Activated CD4-positive, alpha-beta T cell treated with anti-CD3 and anti-CD28 coated beads, Interleukin-2, amount 50 U/mL, for 4 hours (primary cell): ENCODE data around the gene ZYG11B.
A peak's percentile ranks its signal among the peaks of the same experiment; 100 is the strongest.
"Not testable (repeated sequence)": the region's sequence is repeated elsewhere in the genome, so short reads cannot be mapped to it uniquely, and the experiment has no call there.

Experiments
- DNase-seq, 2 experiments: peaks; one replicate each; pipeline ENCODE4 v3.0.0-alpha.2; 2020

Gene ZYG11B

DNA sequence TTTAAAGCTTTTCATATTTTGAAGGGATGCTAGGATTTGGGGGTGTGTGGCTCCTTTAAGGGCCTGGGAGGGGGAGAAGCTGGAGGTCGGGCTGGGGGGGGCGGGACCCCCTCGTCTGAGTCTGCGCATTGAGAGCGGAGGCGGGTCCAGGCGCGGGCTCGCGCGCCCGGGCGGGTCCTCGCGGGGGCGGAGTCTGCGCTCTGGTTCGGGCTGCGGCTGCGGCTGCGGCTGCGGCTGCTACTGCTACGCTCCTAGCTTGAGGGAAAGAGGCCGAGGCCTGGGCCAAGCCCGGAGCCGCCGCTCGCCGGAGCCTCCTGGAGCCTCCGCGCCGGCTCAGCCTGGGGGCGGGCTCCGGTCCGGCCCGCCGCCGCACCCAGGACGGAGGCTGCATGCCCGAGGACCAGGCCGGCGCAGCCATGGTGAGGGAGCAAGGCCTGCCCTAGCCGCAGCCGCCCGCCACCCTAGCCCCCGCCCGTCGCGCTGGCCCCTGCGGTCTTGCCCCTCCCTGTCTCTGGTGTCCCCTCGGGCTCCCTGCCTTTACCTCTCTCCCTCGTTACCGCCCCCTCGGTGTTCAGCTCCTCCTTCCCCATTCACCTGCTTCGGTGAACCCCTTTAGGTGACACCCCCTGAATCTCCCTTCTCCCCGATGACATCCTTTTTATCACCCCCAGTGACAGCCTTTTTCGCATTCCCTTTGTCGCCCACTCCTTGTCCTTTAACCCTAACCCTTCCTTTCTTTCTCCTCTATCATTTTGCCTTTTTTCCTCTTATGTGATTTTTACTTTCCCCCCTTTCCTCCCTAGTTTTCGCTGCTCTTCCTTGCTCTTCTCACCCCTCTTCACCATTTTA is at the start of gene ZYG11B:
ZYG11B (plus strand) TSS at position 189 of the 849 bp plus-strand sequence; CDS start at position 390, 201 bp downstream.
- peak; percentile 89 to 91 for DNase-seq

DNA sequence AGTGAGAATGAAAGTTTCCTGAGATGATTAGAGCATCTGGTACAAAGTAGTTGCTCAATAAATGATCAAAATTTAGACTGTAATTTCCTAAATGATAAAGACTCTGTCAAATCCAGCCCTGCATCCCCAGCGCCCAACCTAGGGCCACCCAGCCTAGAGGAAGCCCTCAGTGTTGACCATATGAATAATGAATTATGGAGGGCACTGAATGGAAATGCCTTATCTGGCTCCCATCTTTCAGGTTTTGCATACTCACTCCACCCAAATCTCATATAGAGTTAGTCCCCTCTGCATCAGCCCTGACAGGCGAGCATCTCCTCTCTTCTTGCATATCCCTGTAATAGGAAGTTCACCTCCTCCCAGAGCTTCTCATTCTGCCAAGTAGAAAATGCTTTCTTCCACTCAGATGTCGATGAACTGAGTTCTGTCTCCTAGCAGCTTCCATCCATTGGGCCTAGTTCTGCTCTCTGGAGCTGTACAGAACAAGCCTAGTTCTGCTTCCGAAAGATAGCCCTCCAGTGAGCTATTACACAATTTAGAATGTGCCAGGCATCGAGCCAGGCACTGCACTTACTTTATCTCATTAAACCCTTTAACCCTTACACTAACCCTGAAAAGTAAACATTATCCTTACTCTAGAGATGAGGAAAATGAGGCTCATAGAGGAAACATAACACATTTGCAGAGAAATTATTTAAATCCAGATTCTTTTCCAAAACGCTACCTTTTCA is 49.0 kb upstream of the ZYG11B start:
- DNase-seq: no peak

DNA sequence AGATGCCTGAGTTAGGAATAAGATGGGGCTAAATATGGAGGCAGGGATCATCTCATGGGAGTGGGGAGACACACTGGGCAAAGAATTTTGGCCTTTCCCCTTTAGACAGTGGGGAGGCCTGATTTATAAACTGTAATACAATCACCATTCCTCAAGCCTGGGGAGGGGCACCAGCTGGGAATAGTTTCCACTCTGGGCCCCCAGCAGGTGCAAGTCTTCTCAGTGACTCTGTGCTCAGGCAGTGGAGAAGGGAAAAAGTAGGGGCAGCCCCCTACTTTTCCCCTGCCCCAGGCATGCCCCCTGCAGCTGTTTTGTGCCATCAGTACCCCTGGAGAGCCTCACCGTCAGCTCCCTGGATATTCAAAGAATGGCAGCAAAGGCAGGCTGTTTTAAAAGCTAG is 47.2 kb upstream of the ZYG11B start:
- DNase-seq: no peak

DNA sequence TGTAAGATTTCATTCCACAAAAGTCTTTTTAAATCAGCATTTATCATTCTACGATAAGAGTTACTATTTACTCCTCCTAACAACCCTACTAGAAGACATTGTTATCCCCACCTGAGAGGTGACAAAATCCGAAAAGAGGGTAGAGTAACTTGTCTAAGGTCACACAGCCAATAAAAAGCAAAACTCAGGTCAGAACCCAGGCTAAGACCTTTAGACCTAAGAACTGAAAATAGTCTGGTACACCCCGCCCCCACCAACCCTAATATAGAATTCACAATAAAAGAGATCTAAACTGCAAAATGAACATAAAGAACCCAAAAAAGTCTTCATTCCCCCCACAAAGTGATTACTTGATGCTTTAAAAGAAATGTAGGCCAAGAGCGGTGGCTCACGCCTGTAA is 46.8 kb upstream of the ZYG11B start:
- DNase-seq: no peak

- no peak for DNase-seq
Measured at GRCh38 chr1:52680353-52680752, 45.9 kb upstream of the ZYG11B start.

- DNase-seq: no peak
Measured at GRCh38 chr1:52681136-52681535, 45.1 kb upstream of the ZYG11B start.

- DNase-seq: no peak
Measured at GRCh38 chr1:52683367-52683940, 42.8 kb upstream of the ZYG11B start.

GRCh38 chr1:52684545-52684944 is 41.7 kb upstream of the ZYG11B start:
- DNase-seq: no peak

DNA sequence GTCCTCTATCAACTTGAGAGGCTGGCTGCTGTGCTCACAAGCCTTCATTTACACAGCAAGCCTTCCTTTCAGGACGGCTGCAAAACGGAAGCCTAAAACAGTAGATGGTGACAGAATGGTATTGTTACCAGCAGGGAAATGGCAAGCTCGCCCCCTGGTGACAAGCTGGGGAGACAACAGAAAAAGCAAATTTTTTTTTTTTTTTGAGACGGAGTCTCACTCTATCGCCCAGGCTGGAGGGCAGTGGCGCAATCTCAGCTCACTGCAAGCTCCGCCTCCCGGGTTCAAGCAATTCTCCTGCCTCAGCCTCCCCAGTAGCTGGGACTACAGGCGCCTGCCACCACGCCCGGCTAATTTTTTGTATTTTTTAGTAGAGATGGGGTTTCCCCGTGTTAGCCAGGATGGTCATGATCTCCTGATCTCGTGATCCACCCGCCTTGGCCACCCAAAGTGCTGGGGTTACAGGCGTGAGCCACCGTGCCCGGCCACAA is 39.9 kb upstream of the ZYG11B start:
- DNase-seq: peak; percentile 69 to 73

DNA sequence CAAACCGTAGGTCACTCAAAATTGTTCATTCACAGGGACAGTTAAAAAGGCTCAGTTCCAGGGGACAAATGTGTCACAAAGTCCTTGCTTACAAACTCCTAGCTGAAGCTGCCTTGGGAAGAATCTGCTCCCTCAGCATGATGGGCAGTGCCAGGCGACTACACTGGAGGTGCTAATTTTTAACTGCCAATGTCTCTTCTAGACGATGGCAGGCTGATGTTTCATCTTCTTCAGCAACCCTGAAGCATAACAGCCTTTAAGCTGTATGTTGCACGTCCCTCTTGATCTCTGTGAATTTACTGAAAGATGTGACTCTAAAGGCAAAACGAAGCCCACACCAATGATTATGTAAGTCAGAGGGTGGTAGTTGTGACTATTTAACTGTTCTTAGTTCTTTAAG is 39.4 kb upstream of the ZYG11B start:
- no peak for DNase-seq

GRCh38 chr1:52691821-52692220 is 34.4 kb upstream of the ZYG11B start:
- no peak for DNase-seq

- DNase-seq: no peak
Measured at GRCh38 chr1:52692697-52693096, 33.6 kb upstream of the ZYG11B start.

- not testable (repeated sequence) for DNase-seq
Measured at GRCh38 chr1:52693351-52693750, 32.9 kb upstream of the ZYG11B start.

- no peak for DNase-seq
Measured at GRCh38 chr1:52693843-52694242, 32.4 kb upstream of the ZYG11B start.

GRCh38 chr1:52695627-52696026 is 30.6 kb upstream of the ZYG11B start:
- no peak for DNase-seq

DNA sequence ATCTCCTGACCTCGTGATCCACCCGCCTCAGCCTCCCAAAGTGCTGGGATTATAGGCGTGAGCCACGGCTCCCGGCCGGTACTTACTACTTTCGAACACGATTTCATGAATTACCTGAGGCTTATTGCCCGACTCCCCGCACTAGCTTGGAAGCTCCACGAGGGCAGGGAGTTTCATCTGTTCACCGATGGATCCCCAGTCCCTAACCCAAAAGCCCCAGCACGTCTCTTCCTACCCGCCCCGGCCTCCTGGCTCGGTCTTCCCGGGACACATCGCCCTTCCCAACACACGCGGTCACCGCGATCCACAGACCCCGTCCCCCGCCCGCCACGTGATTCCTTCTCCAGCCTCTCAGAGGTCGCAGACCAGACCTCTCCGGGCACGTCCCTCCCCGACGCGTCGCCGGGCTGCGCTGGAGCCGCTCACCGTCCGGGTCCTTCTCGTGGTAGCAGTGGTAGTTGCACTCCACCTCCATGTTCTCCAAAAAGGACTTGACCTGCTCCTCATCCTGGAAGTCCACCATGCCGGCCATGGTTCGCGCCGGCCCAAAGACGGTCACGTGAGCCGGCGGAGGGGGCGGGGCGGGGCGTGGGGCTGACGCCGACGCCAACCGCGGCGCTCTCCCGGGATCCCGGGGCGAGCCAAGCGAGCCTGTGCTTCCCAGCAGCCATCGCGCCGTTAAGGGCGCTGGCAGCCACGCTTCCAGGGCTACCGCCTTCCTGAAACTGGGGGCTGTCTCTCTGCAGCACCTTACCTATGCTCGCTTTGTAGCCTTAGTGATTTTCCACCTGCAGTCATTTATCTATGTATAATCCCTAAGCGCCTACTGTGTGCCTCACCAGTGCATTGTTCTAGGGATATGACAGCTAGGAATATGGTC is 28.2 kb upstream of the ZYG11B start, which contains the start of gene COA7:
COA7 (minus strand) TSS at position 553 of the 880 bp plus-strand sequence; CDS start at position 532, 21 bp downstream.
- DNase-seq: peak; percentile 18 to 27

DNA sequence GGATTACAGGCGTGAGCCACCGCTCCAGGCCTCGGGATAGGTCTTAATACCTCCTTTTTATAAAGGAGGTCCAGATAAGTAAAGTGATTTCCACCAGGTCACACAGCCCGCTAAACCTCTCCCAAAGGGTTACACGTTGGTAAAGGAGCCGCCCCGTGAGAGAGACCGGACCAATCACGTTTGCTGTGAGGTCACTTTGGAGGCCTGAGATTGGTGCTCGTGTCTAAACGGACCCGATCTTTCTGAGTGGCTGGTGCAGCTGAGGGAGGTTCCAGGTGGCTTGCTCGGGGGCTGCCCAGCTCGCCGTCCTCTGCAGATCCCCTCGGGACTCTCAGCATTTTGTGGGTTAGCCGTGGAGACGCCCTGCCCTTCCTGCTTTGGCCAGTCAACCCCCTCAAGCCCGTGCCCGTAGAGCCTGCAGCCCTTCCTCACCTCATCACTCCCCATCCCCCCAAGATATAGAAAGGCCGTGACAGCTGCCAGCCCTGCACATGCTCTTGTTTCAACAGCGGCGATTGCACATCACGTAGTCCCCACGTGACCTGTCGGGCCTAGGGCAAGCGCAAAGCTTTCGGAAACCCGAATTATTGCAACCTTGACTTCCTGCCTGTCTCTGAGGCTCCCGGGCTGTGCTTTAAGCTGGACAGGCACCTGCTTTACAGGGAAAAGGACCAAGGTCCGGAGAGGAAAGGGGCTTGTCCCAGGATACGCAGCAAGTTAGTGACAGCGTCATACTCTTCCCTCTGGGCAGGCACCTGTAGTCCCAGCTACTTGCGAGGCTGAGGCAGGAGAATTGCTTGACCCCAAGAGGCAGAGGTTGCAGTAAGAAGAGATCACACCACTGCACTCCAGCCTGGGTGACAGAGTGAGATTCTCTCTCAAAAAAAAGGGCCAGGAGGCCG is 23.1 kb upstream of the ZYG11B start:
- DNase-seq: peak; percentile 69 to 72

GRCh38 chr1:52706136-52706670 is 20.1 kb upstream of the ZYG11B start:
- no peak for DNase-seq

DNA sequence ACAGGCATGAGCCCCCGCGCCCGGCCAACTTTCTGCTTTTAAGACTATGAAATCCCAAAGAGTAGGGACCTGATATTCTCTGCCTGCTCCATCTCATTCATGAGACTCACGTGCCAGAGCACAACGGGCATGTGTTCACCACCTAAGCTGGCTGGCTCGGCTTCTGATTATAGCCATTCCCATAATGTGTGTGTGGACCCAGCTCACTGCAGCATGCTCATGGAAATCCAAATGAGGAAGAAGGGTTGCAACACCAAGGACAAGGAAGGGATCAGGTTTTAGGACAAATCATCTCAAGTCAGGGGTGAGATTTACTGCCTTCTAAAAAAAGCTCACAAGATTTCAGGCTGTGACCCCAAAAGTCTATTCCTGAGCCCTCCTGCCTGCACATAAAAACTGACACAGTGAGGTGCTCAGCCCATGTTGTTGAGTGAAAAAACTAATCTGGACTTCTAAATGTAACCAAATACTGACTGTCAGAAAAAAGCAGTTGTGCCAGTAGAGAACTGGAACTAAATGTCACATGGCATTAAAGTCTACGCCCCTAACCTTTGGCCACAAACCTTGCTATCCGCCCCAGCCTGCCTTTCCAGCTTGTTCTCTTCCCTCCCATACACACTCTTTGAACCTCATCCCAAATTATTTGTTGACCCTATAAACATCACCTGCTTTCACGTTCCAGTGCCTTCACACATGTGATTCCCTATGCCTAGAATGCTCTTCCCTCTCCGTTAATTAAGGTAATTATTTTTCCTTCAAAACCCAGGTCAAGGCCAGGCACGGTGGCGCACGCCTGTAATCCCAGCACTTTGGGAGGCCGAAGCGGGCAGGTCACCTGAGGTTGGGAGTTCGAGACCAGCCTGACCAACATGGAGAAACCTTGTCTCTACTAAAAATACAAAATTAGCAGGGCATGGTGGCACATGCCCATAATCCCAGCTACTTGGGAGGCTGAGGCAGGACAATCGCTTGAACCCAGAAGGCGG is 19.0 kb upstream of the ZYG11B start:
- no peak for DNase-seq
